GM18507 (cell line): ENCODE results near the gene OR8D2.

ENCODE experiments used
- DNase-seq: peaks from one replicate; pipeline ENCODE4 v3.0.0; 2011; ENCODE audit warnings: low read depth; ENCODE audit not compliant: insufficient read length; ENCODE audit errors: extremely low spot score
- FAIRE-seq: peaks from 2 replicates; lab custom pipeline; 2011; peaks lifted over from hg19 to GRCh38; lab: Jason Lieb, UNC

OR8D2 gene, protein sequence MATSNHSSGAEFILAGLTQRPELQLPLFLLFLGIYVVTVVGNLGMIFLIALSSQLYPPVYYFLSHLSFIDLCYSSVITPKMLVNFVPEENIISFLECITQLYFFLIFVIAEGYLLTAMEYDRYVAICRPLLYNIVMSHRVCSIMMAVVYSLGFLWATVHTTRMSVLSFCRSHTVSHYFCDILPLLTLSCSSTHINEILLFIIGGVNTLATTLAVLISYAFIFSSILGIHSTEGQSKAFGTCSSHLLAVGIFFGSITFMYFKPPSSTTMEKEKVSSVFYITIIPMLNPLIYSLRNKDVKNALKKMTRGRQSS

DNA sequence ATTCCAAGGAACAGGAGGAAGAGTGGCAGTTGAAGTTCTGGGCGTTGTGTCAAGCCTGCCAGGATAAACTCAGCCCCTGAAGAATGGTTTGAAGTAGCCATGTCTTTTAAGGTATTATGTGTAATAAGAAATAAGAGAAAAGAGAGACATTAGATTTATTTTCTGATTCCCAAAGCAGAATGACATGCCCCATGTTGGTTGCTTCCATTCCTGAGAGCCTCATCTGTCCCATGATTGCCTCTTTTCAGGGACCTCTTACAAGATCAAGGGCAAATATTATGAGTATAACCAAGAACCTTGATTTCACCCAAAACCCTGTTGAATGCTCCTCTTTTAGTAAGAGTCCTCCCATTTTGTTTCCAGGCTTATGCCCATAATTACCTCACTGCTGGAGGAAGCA is at the start of gene OR8D2:
Gene OR8D2, minus strand, starts transcription at position 101 of the 400 bp plus-strand sequence. Its CDS starts 0 bp downstream, at position 101.
- FAIRE-seq: no peak

DNA sequence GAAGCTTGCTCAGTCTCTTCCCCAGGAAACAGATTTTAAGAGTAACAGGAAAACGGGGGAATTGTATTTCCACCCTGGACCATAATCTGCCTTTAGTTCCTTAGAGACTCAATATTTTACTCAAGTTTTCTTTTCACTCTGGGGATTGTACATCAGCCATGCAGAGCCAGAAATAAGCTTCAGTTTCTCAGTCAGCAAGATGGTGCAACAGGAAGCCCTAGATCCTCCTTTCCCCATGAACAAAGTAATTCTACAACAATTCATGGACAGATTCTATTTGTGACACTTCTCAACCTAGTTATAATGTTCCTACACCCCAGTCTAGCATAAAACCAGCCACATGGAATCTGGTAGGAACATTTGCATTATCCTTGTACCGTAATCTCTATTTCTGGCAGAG is 39.6 kb upstream of the OR8D2 start:
- DNase-seq (no peak), FAIRE-seq (no peak)

More for the DNA sequence above, at the start of gene OR8D2:
- no peak for DNase-seq

DNA sequence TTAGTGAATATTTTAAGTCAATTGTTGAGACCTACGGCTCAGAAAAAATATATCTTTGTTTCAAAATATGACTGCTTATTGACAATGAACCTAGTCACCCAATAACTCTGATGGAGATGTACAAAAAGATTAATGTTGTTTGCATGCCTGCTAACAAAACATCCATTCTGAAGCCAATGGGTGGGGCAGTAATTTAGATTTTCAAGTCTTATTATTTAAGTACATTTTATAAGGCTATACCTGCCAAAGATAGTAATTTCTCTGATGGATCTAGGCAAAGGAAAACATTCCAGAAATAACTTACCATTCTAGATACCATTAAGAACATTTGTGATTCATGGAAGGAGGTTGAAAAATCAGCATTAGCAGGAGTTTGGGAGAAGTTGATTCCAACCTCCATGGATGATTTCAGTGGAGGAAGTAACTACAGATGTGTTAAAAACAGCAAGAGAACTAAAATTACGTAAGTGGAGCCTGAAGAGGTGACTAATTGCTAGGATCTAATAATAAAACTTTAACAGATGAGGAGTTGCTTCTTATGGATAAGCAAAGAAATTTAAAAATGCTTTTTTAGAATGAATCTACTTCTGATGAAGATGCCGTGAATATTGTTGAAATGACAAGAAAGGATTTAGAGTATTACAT is 26.4 kb upstream of the OR8D2 start:
- DNase-seq: no peak
- FAIRE-seq: no peak

DNA sequence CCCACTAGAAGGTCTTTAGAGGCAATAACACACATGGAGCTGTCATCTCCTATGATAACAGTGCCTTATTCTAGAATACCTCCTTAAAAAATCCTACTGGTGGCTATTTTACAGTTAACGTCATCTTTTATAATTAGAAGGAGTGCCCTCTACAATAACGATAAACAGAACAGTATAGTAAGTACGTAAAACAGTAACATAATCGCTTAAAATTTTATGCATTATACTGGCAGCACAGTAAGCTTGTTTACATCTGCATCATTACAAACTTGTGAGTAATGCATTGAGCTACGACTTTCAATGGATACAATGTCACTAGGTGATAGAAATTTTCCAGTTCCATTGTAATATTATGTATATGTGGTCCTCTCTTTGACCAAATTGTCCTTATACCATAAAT is 24.3 kb upstream of the OR8D2 start:
- FAIRE-seq: no peak
- no peak for DNase-seq

DNA sequence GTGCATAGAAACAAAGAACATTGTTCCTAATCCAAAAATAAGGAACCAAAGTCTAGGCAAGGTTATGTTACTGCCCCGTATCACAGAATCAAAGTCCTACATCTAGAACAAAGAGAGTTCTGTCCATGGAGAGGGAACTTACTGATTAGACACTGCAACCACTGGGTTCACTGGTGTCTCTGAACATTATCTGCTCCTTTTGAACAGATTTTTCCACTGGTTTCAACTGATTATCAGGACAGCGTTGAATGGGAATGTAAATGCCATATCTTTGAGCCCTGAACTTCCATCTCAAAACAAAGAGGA is 20.1 kb upstream of the OR8D2 start:
- FAIRE-seq (no peak), DNase-seq (no peak)

DNA sequence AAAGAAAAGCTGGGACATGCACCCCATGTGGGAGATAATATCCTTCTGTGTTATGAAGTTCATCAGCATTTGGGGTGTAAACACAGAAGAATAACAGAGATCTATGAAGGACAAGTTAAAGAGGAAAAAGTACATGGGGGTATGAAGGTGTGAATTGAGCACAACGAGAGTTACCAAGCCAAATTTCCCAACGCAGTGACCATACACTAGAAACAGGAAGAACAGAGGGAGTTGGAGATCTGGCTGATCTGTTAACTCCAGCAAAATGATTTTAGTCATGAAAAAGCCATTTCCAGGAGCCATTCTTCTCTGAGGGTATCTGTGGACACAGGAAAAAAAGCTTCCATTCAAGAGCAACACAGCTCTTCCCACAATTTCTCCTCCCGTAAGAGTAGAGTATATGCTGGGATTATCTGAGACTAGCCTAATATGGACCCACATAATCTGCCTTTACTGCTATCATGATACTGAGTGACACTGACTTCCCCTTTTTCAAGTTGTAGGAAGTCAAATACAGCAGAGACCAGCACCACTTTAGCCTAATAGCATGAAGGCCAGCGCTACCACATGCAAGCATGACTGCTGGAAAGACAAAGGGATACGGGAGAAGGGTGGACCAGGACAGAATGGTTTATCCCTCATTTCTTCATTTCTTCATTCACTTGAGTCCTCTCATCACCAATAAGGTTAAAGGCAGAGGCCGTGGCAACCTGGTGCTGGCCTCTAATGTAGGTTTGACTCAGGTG is 19.6 kb upstream of the OR8D2 start:
- FAIRE-seq (no peak), DNase-seq (no peak)

DNA sequence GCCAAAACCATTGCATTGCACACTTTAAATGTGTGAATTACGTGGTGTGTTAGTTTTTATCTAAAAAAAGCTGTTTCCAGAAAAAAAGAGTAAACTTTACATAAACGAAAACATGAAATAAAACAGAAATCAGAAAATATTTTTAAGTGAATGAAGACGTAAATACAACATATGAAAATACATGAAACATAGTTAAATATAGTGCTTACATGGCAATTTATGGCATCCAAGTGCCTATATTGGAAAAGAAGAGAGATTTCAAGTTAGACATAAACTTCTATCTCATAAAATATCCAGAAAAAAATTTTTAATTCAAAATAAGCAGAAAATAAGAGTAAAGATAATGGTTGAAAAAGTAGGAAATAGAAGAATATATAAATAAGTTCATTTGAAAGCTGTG is 11.9 kb upstream of the OR8D2 start:
- no peak for FAIRE-seq
- DNase-seq: no peak

DNA sequence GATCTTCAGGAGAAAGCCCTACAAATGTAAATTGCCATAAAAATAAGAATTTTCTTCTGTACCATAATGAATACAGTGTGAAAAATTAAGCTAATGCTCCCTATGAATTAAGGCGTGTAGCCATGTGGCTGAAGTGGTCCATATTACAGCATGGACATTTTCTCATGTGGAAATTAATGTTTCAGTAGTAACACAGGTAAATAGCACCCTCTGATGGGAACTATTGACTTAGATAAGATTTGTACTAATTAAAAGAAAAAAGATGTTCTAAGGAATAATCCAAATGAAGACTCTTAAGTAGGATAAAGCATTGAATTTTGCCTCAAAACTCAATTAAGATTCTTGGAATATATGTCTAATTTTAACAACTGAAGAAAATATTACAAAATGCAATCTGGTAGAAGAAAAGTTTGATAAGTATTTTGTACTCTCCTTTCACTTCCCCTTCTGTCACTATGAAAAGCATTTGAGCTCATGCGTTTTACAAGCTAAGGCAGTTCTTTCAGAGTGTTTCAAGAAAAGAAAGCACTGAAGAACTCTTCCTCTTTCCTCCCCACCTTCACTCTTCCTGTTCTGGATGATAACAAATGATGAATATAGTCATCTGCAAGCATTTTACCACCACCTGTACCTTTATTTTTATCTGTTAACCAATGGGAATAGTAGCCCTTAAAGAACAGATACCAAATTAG is 9.9 kb upstream of the OR8D2 start:
- FAIRE-seq (peak; percentile 67), DNase-seq (peak; percentile 1)

DNA sequence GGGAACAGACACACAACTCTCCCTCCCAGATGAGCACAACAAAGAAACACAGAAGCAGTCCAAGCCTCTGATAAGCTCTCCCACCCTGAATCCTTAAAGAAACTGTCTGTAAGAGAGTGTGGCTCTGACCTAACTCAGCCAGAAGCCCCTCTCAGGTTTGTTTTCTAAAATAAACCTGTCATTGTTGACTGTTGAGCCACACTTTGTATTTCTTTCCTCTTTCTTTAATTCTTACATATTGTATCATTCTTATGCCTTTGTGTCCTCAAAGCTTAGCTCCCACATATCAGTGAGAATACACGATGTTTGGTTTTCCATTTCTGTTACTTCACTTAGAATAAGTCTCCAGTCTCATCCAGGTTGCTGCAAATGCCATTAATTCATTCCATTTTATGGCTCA is 7.8 kb upstream of the OR8D2 start:
- FAIRE-seq (no peak), DNase-seq (no peak)

DNA sequence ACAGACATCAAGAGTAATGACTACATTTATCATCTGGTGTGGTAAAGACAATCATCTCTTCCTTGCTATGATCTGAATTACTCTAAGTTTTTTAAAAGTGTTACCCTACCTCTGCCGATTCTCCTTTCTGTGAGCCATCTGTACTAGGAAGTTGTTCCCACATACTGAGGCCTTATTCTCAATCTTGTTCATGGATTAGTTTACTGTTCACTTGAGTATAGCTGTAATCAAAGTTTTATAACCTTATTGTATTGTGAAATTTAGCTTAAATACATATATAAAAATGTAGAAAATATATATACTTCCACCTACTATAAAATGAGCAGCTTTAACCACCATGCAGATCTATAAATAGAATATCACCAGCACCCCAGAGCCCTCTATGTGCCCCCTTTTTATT is 2.4 kb upstream of the OR8D2 start:
- no peak for DNase-seq
- FAIRE-seq: no peak

DNA sequence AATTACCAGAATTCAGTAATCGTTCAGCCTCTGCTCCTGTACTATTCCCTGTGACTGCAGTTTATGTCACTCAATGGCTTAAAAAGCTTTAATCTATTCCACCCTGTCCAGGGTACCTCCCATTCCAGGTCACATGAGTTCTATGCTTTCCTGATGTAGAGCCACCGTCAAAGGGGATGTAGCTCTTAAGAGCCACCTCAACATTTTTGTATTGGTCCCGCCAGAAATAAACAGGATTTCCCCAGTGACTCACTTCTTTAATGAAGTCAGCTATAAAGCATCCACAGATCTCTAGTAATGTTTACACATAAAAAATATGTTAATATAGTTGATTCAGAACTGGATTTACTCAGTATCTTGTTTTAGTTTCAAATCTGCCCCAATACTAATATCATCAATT is 4.9 kb downstream of the OR8D2 start:
- no peak for DNase-seq
- no peak for FAIRE-seq

DNA sequence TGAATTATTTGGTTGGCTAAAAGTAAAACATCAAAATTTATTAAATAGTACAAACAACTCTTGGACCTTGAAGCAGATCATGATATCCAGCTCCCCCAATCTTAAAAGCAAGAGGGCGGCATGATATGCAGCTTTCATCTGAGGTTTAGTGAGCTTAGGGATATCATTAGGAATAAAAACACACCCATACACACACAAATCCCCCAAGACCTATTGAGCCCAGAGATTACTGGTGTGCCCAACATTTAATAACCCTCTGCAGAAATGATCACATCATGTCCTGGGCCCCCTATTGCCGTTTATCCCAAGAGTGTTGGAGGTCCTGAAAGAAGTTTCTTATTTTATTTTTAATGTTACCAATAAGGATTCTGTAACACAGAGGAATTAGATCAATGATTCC is 6.1 kb downstream of the OR8D2 start, which contains the start of gene OR8D1:
Gene OR8D1, minus strand, starts transcription at position 101 of the 400 bp plus-strand sequence. CDS start 3,183 bp downstream, outside the sequence.
- no peak for FAIRE-seq
- no peak for DNase-seq

DNA sequence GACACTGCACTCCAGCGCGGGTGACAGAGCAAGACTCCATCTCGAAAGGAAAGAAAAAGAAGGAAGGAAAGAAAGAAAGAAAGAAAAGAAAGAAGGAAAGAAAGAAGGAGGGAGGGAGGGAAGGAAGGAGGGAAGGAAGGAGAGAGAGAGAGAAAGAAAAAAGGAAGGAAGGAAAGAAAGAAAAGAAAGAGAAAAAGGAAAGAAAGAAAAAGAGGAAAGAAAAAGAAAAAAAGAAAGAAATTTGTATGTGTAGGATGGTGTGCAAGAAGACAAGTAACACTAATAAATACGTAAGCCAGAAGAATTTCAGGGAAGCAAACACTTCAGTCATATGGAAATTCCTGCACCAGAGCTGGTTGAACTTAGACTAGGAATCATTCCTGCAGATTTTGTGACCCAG is 6.9 kb downstream of the OR8D2 start:
- FAIRE-seq: no peak

DNA sequence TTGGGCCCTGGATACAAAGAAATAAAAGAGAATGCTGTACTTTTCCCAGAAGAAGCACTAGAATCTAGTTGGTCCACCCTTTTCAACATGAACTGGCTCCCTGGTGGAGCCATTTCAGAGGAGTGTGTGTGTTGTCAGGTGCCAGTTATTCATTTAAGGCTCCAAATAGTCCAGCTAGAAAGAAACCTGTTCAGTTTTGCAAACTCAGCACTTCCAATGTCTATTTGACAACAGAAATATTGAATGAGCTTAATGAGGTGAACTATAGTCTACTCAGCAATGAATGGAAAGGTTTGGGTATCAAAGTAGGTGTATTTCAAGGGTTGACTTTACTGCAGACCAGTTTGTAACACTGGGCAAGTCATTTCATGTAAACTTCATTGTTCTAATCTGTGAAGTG is 8.3 kb downstream of the OR8D2 start:
- no peak for DNase-seq
- FAIRE-seq: no peak

More for the DNA sequence above, 6.9 kb downstream of the OR8D2 start:
- no peak for DNase-seq

DNA sequence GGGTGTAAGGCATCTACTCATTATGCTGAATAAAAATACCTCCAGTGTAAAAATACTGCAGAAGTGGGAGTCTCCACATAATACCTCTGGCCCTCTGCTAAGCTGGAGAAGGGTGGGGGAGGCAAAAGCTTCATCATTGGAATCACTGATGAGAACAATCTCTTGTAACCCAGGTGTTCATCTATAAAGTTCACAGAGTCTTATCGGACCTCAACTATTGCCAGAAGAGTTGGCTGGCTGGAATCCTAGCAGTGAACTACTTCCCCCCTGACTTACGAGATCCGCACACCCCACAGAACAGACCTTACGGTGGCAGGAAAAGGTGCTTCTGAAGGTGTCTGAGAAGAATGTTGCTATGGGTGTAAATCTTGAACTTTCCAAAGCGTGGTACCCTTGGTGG is 8.7 kb downstream of the OR8D2 start:
- FAIRE-seq: no peak

DNA sequence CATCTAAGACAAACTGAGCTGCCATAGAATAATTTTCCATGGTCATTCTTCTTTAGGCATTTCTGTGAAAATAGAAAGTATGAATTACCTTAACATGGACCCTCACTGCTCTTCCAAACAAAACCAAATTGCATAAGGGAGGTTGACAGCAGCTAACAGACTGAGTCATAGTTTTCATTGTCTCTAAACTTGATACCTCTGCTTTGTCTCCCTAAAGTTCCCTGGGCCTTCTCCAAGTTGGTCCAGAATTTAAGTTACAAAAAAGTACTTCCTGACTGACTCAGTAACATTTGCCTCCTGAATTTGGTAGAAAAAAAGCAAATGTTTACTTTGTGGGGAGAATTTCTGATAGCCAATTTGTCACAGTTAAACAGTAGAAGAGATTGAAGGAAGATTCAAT is 9.3 kb downstream of the OR8D2 start:
- no peak for FAIRE-seq
- no peak for DNase-seq

More for the DNA sequence above, 8.7 kb downstream of the OR8D2 start:
- no peak for DNase-seq

DNA sequence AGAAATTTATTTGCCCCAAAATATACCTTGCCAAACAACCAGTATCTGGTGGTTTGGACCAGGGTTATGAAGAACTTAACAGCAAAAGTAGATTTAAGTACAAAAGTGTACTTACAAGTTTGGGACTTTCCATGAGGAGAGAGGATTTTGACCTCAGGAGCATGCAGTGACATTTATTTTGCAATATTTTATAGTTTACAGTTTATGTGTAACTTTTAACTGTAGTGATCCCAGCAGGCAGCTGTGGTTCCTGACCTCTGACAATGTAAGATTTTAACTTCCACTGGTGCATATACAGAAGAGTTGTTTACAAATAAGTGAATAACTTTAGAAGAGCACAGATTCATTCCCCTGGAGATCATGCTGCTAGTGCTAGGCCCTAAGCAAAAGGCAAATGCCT is 12.9 kb downstream of the OR8D2 start:
- DNase-seq (no peak), FAIRE-seq (no peak)

DNA sequence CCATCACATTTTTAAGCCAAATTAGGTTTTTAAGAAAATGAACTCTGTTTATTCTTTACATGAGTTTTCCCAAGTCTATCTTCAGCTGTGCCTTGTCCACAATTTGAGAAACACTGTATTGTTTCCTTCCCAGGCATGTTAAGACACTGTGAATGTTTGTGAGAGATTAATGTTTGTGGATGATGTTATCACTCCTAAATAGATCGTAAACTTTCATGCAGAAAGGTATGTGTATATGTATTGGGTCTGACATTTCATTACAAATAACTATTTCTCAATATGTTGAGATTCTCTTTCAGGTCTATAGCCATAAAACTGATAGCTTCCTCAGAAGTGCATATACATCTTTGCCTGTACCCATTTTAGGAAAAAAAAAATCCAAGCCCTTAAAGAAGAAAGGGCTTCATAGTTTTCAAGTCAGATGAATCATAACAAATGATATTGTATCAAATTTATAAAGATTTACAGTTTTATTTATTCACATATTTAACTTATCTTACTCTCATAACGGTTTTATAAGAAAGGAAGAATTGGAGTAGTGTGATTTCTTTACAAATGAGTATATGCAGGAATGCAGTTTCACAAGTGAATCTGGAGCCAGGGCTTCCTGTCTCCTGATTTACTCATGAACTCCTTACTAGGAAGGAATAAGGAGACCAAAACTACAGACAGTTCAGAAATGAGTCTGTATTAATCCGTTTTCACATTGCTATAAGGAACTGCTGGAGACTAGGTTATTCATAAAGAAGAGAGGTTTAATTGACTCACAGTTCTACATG is 17.5 kb downstream of the OR8D2 start:
- DNase-seq: no peak
- no peak for FAIRE-seq

DNA sequence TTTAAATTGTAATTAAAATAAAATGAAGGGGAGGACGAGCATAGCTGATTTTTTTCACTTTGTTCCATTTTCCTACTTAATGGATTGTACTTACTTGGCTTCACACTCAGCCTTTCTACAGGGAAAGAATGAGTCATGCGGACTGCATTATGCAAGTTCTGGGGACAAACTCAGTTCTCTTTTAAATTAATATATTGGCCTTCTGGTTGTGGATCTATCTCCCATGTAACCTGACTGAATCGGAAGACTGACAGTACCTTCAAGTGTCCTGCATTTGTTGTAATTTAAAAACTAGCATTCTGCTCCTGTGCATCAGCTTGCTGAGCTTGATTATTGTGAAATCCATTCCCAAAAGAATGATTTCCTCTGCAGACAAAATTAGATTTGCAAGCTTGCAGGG is 18.4 kb downstream of the OR8D2 start:
- DNase-seq (no peak), FAIRE-seq (no peak)
